HCT116 (cell line): ENCODE data around the gene RAB11FIP2. TPM values are rescaled to one million over a fixed set of nuclear protein-coding genes. Genes with fewer than 3 reads are reported as not detected.

Experiments used
- ATAC-seq: fragments of 200-7000 bp; cut with Tn5 transposase; 2 replicates; pipeline ENCODE4 v1.9.1; 2020; ENCODE audit warnings: mild to moderate bottlenecking, moderate library complexity
- BruUV-seq: library from RNA; stranded (reverse); fragments of 400-500 nt; replicated peaks from 2 replicates; lab custom pipeline; 2021; lab: Mats Ljungman, UMichigan
- CTCF ChIA-PET: fragments of 300-600 bp; sonication (Branson Sonifier 250); formaldehyde crosslinking; loops from one replicate; lab custom pipeline; 2021; ENCODE audit warnings: antibody characterized with exemption; lab: Charles Lee
- POLR2A ChIA-PET: fragments of 300-600, 350-600 bp; sonication (Branson Sonifier 250); formaldehyde crosslinking; loops from one replicate; lab custom pipeline; 2021; ENCODE audit warnings: antibody characterized with exemption; lab: Charles Lee
- RAD21 ChIA-PET, 2 experiments: fragments of 300-600 bp; sonication (Branson Sonifier 250); formaldehyde crosslinking; loops; one replicate each; lab custom pipeline; 2023; ENCODE audit warnings: low total read pairs in 2 of 2; ENCODE audit not compliant: uncharacterized antibody in 2 of 2, unreplicated experiment in 2 of 2, low non-redundant PET in 1 of 2; lab: Charles Lee
- DNase-seq: peaks from one replicate; pipeline ENCODE4 v3.0.0-alpha.2; 2010; ENCODE audit warnings: low read depth, low spot score
- H2AFZ ChIP-seq: fragments of 200-600 bp; shearing (Covaris generic), sonication (generic); 2 replicates; pipeline ENCODE4 v1.6.1; 2017; ENCODE audit warnings: low read depth, mixed run types, mixed read lengths, antibody characterized with exemption, low read length; ENCODE audit not compliant: poor library complexity, severe bottlenecking
- H3K27ac ChIP-seq: 2 replicates; pipeline ENCODE4 v1.5.1; 2012; ENCODE audit warnings: low read depth, low read length
- H3K27me3 ChIP-seq: fragments of 200-600 bp; sonication (generic); 2 replicates; pipeline ENCODE4 v1.6.1; 2016; ENCODE audit warnings: mixed run types, low read length, mixed read lengths; ENCODE audit not compliant: insufficient read depth
- H3K36me3 ChIP-seq, 2 experiments: fragments of 200-500 bp in 1 of 2; fragments of 200-600 bp in 1 of 2; sonication (Bioruptor generic) in 1 of 2; sonication (generic) in 1 of 2; 2 replicates each; pipeline versions ENCODE4 v1.5.1 to v1.6.1; 2014 to 2016; ENCODE audit warnings: low read length in 2 of 2, inconsistent platforms in 1 of 2, mixed read lengths in 1 of 2, mixed run types in 1 of 2; ENCODE audit not compliant: insufficient read depth in 2 of 2, control insufficient read depth in 1 of 2
- H3K4me1 ChIP-seq, 2 experiments: fragments of 200-600 bp in 1 of 2; sonication (generic) in 1 of 2; 2 replicates each; pipeline versions ENCODE4 v1.5.1 to v1.6.1; 2012 to 2017; ENCODE audit warnings: low read length in 2 of 2, inconsistent platforms in 1 of 2, mild to moderate bottlenecking in 1 of 2, mixed read lengths in 1 of 2, mixed run types in 1 of 2, moderate library complexity in 1 of 2; ENCODE audit not compliant: insufficient read depth in 2 of 2, control insufficient read depth in 1 of 2
- H3K4me2 ChIP-seq: fragments of 200-600 bp; sonication (generic); 2 replicates; pipeline ENCODE4 v1.6.1; 2017; ENCODE audit warnings: mixed run types, low read length, mixed read lengths
- H3K4me3 ChIP-seq, 2 experiments: fragments of 200-600 bp in 1 of 2; sonication (generic) in 1 of 2; replicated peaks in 1 of 2; 2 replicates each; pipeline ENCODE4 v1.5.1; 2011 to 2016; ENCODE audit warnings: low read length in 2 of 2, control low read depth in 1 of 2, low read depth in 1 of 2, mild to moderate bottlenecking in 1 of 2, mixed read lengths in 1 of 2, mixed run types in 1 of 2
- H3K79me2 ChIP-seq: fragments of 200-600 bp; sonication (generic); 2 replicates; pipeline ENCODE4 v1.6.1; 2017; ENCODE audit warnings: mild to moderate bottlenecking, mixed run types, low read length, moderate library complexity, mixed read lengths; ENCODE audit not compliant: insufficient read depth
- H3K9ac ChIP-seq: fragments of 200-600 bp; sonication (generic); 2 replicates; pipeline ENCODE4 v1.6.1; 2016; ENCODE audit warnings: low read length, mixed read lengths
- H3K9me2 ChIP-seq: fragments of 200-600 bp; sonication (generic), shearing (Covaris generic); 2 replicates; pipeline ENCODE4 v1.6.1; 2017; ENCODE audit warnings: mixed run types, mild to moderate bottlenecking, moderate library complexity; ENCODE audit not compliant: insufficient read depth
- H3K9me3 ChIP-seq, 2 experiments: fragments of 200-500 bp in 1 of 2; fragments of 200-600 bp in 1 of 2; sonication (Bioruptor generic) in 1 of 2; sonication (generic) in 1 of 2; 2 replicates each; pipeline ENCODE4 v1.6.1; 2014 to 2017; ENCODE audit warnings: low read length in 2 of 2, mixed read lengths in 2 of 2, inconsistent platforms in 1 of 2, low read depth in 1 of 2, mild to moderate bottlenecking in 1 of 2, mixed run types in 1 of 2, moderate library complexity in 1 of 2; ENCODE audit not compliant: control insufficient read depth in 1 of 2, insufficient read depth in 1 of 2
- H4K20me1 ChIP-seq: fragments of 200-600 bp; sonication (generic), shearing (Covaris generic); 2 replicates; pipeline ENCODE4 v1.6.1; 2017; ENCODE audit warnings: mixed run types, mild to moderate bottlenecking, moderate library complexity; ENCODE audit not compliant: insufficient read depth
- EGR1 ChIP-seq: IDR thresholded peaks from 2 replicates; pipeline ENCODE4 v1.6.1; 2012; ENCODE audit warnings: low read depth
- ELF1 ChIP-seq: IDR thresholded peaks from 2 replicates; pipeline ENCODE4 v1.6.1; 2012; ENCODE audit warnings: low read depth, borderline replicate concordance
- FOSL1 ChIP-seq: IDR thresholded peaks from 2 replicates; pipeline ENCODE4 v1.6.1; 2012; ENCODE audit warnings: low read depth
- JUND ChIP-seq: IDR thresholded peaks from 2 replicates; pipeline ENCODE4 v1.6.1; 2012
- POLR2AphosphoS5 ChIP-seq: IDR thresholded peaks from 2 replicates; pipeline ENCODE4 v1.6.1; 2011; ENCODE audit warnings: mild to moderate bottlenecking, low read depth, low read length, moderate library complexity
- RAD21 ChIP-seq: IDR thresholded peaks from 2 replicates; pipeline ENCODE4 v1.6.1; 2012; ENCODE audit warnings: low read depth, mild to moderate bottlenecking
- SP1 ChIP-seq: IDR thresholded peaks from 2 replicates; pipeline ENCODE4 v1.6.1; 2012; ENCODE audit warnings: low read depth
- TCF7L2 ChIP-seq: IDR thresholded peaks from 2 replicates; pipeline ENCODE4 v1.7.0; 2011; ENCODE audit warnings: borderline replicate concordance, inconsistent platforms; ENCODE audit not compliant: insufficient read depth, insufficient read length; ENCODE audit errors: extremely low read depth
- YY1 ChIP-seq: IDR thresholded peaks from 2 replicates; pipeline ENCODE4 v1.6.1; 2011; ENCODE audit warnings: low read length, low read depth, moderate library complexity, mild to moderate bottlenecking; ENCODE audit not compliant: insufficient replicate concordance; ENCODE audit errors: extremely low read depth
- ZFX ChIP-seq: fragments of 450-650 bp; IDR thresholded peaks from 2 replicates; pipeline ENCODE4 v1.6.1; 2017
- ZNF274 ChIP-seq: fragments of 200-500 bp; sonication (Bioruptor generic); IDR thresholded peaks from 2 replicates; pipeline ENCODE4 v1.6.1; 2014; ENCODE audit warnings: mild to moderate bottlenecking, low read depth, low read length, inconsistent platforms
- intact Hi-C: fragments of 100-400 bp; cut with micrococcal nuclease; formaldehyde crosslinking; loops from 2 replicates; pipeline ENCODE4 v1.10.0; 2022
- total RNA-seq: library from RNA; stranded (reverse); gene quantifications from one replicate; pipeline ENCODE4 v1.2.1, GENCODE V29; 2021; ENCODE audit not compliant: unreplicated experiment
- TF ChIP-seq, protein P1 (sequence below), 3 experiments: fragments of 200-600 bp in 1 of 3; sonication (generic) in 1 of 3; IDR thresholded peaks in 2 of 3; conservative IDR thresholded peaks in 1 of 3; 2 replicates each; pipeline ENCODE4 v1.5.1; 2012 to 2017; ENCODE audit warnings: low read depth in 2 of 3, low read length in 2 of 3, antibody characterized with exemption in 1 of 3, borderline replicate concordance in 1 of 3, control low read depth in 1 of 3, mild to moderate bottlenecking in 1 of 3, mixed read lengths in 1 of 3, mixed run types in 1 of 3, moderate library complexity in 1 of 3; ENCODE audit not compliant: insufficient read depth in 1 of 3
- TF ChIP-seq, protein P2 (sequence below): IDR thresholded peaks from 2 replicates; pipeline ENCODE4 v1.6.1; 2011; ENCODE audit warnings: mild to moderate bottlenecking, low read length, moderate library complexity; ENCODE audit not compliant: insufficient replicate concordance; ENCODE audit errors: extremely low read depth

RAB11FIP2 gene
- total RNA-seq, 1 experiment from 2014 or later, result 16.8 TPM

DNA sequence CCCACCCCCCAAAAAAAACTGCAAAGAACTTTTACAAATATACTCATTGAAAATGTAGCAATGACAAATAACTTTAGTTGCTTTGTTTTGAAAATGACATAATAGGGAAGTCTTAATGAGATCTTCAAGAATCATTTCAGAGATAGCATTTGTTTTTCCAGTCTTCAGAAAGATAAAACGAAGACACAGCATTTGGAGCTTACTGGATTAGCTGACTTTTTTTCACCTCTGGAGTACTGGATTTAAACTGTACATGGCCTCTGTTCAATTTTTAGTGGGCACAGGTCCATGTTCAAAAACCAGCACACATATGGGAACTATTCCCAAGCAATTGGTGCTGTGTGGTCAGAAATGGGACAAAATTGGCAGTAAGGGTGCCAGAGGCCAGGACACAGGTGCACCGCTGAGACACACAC, 3.9 kb downstream of the RAB11FIP2 start:
- no peak overlapping the region for H2AFZ ChIP-seq
- H4K20me1 ChIP-seq, result no peaks in the 10 kb centered on the region
- H3K79me2 ChIP-seq, result peaks cover 58% of the 10 kb centered on the region
- no peaks in the 10 kb centered on the region for H3K9me3 ChIP-seq
- peaks cover 13 to 18% of the 10 kb centered on the region in 2 experiments; a peak in 3 of 4 replicates for H3K4me1 ChIP-seq
- no peak overlapping the region for H3K4me2 ChIP-seq
- H3K36me3 ChIP-seq, result no peaks in the 10 kb centered on the region
- no peaks in the 10 kb centered on the region for H3K9me2 ChIP-seq
- no peaks in the 10 kb centered on the region for H3K27me3 ChIP-seq
- DNase-seq, result no peak
- ChIA-PET POLR2A (interaction anchor here (0.9 kb wide), 1 partner anchor 15 kb away, joined by 3 read pairs; no protein-coding TSS in a partner anchor), CTCF (no interaction called here), RAD21 (interaction anchor here in 1 of 2 experiments (0.7 kb wide), 1 partner anchor 444 kb away, joined by 3 read pairs; no protein-coding TSS in a partner anchor)
- BruUV-seq, result no TSS peak
- ATAC-seq, result no peak
- no peak overlapping the region for H3K27ac ChIP-seq
- no peak for TF ChIP-seq JUND
- TF ChIP-seq, protein P1, sequence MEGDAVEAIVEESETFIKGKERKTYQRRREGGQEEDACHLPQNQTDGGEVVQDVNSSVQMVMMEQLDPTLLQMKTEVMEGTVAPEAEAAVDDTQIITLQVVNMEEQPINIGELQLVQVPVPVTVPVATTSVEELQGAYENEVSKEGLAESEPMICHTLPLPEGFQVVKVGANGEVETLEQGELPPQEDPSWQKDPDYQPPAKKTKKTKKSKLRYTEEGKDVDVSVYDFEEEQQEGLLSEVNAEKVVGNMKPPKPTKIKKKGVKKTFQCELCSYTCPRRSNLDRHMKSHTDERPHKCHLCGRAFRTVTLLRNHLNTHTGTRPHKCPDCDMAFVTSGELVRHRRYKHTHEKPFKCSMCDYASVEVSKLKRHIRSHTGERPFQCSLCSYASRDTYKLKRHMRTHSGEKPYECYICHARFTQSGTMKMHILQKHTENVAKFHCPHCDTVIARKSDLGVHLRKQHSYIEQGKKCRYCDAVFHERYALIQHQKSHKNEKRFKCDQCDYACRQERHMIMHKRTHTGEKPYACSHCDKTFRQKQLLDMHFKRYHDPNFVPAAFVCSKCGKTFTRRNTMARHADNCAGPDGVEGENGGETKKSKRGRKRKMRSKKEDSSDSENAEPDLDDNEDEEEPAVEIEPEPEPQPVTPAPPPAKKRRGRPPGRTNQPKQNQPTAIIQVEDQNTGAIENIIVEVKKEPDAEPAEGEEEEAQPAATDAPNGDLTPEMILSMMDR (IDR thresholded peaks at IDR 0.05 in 2 of 3, conservative IDR thresholded peaks at IDR 0.05 in 1 of 3; ENCODE audit: borderline replicate concordance in 1 of 3, insufficient read depth in 1 of 3, low read depth in 2 of 3, low read length in 2 of 3), result no peak
- TF ChIP-seq RAD21, result no peak
- TF ChIP-seq POLR2AphosphoS5, result no peak
- TF ChIP-seq YY1, result no peak
- no peak for TF ChIP-seq ZFX
- TF ChIP-seq FOSL1, result no peak
- no peak for TF ChIP-seq TCF7L2
- TF ChIP-seq, protein P2, sequence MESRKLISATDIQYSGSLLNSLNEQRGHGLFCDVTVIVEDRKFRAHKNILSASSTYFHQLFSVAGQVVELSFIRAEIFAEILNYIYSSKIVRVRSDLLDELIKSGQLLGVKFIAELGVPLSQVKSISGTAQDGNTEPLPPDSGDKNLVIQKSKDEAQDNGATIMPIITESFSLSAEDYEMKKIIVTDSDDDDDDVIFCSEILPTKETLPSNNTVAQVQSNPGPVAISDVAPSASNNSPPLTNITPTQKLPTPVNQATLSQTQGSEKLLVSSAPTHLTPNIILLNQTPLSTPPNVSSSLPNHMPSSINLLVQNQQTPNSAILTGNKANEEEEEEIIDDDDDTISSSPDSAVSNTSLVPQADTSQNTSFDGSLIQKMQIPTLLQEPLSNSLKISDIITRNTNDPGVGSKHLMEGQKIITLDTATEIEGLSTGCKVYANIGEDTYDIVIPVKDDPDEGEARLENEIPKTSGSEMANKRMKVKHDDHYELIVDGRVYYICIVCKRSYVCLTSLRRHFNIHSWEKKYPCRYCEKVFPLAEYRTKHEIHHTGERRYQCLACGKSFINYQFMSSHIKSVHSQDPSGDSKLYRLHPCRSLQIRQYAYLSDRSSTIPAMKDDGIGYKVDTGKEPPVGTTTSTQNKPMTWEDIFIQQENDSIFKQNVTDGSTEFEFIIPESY, result no peak
- TF ChIP-seq ELF1, result no peak
- TF ChIP-seq ZNF274, result no peak
- no peak for TF ChIP-seq EGR1
- no peak for TF ChIP-seq SP1
- intact Hi-C loops, result no loop called here
- H3K4me3 ChIP-seq, result no peak overlapping the region
- no peak overlapping the region for H3K9ac ChIP-seq
